ENCODE measurements around the gene MSI2. TPM values are rescaled to one million over a fixed set of nuclear protein-coding genes. Genes with fewer than 3 reads are reported as not detected.

MSI2 gene
- total and polyA plus RNA-seq, 8 donors, result 35.0 to 49.5 (median 47.5) TPM

DNA sequence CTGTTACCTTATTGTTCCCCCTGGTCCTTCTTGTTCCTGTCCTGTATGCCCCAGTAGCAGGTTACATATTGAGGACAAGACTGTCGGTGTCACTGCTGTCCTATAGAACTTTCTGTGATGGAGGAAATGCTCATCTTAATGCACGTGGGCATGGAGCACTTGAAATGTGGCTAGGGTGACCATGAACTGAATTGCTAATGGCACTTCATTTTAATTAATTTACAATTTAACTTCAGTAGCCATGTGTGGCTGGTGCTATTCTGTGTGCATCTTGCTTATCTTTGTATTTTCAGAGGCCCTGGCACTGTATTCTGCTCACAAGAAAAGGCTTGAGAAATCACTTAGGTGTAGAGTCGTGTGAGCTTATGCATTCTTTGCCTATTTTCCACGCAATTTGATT lies 125.2 kb downstream of the MSI2 start:
- ATAC-seq (no peak), DNase-seq (no peak)
- H3K4me1 ChIP-seq, result peaks cover 6 to 10% of the 10 kb centered on the region in 2 donors
- TF ChIP-seq CTCF (IDR thresholded peaks at IDR 0.05), result no peak
- intact Hi-C loops (cut with DNase I), result no loop called here
- H3K36me3 ChIP-seq, result no peaks in the 10 kb centered on the region
- peaks cover 0 to 4% of the 10 kb centered on the region in 2 donors for H3K9me3 ChIP-seq
- H3K27ac ChIP-seq, result no peak overlapping the region
- H3K27me3 ChIP-seq, result no peaks in the 10 kb centered on the region
- no peak overlapping the region for H3K4me3 ChIP-seq

- TF ChIP-seq CTCF (IDR thresholded peaks at IDR 0.05), result no peak
- H3K36me3 ChIP-seq, result no peaks in the 10 kb centered on the region
- peaks cover 0 to 20% of the 10 kb centered on the region in 2 donors for H3K9me3 ChIP-seq
- intact Hi-C loops (cut with DNase I), result no loop called here
- ATAC-seq, result no peak
- DNase-seq, result no peak
- H3K4me1 ChIP-seq, result peaks cover 5 to 6% of the 10 kb centered on the region in 2 donors
- H3K27ac ChIP-seq, result no peak overlapping the region
- H3K27me3 ChIP-seq, result no peaks in the 10 kb centered on the region
- no peak overlapping the region for H3K4me3 ChIP-seq
Observed at GRCh38 chr17:57384219-57384618, 127.9 kb downstream of the MSI2 start.

DNA sequence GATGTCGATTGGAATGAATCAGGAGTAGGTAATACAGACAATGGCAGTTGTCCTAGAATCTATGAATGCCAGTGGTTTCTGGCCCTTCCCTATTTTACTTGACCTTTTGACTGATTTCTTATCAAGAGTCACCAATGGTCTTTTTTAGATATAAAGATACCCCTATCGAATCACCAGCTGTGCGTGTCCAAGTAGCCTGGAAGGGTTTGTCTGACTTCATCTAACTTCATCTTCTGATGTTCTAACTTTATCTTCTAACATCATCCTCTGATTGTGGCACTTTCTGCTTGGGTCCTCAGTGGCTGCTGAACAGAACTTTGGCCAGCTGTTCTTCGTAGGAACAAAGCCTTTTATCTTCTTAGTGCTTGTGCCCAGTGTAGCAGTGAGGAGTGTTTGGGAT lies 129.7 kb downstream of the MSI2 start:
- Histone ChIP-seq H3K9me3 (peaks cover 0 to 20% of the 10 kb centered on the region in 2 donors), H3K36me3 (no peaks in the 10 kb centered on the region), H3K27ac (no peak overlapping the region), H3K4me1 (no peaks in the 10 kb centered on the region), H3K4me3 (no peak overlapping the region), H3K27me3 (no peaks in the 10 kb centered on the region)
- DNase-seq, result no peak
- no peak for TF ChIP-seq CTCF (IDR thresholded peaks at IDR 0.05)
- intact Hi-C loops (cut with DNase I), result no loop called here
- ATAC-seq, result no peak

GRCh38 chr17:57387575-57387974 lies 131.3 kb downstream of the MSI2 start:
- Histone ChIP-seq H3K27me3 (no peaks in the 10 kb centered on the region), H3K4me1 (no peaks in the 10 kb centered on the region), H3K36me3 (no peaks in the 10 kb centered on the region), H3K27ac (no peak overlapping the region), H3K4me3 (no peak overlapping the region), H3K9me3 (peaks cover 0 to 20% of the 10 kb centered on the region in 2 donors)
- intact Hi-C loops (cut with DNase I), result no loop called here
- no peak for ATAC-seq
- no peak for DNase-seq
- no peak for TF ChIP-seq CTCF (IDR thresholded peaks at IDR 0.05)

GRCh38 chr17:57388131-57388725 lies 131.9 kb downstream of the MSI2 start:
- ATAC-seq (no peak), DNase-seq (no peak)
- H3K9me3 ChIP-seq, result peaks cover 0 to 20% of the 10 kb centered on the region in 2 donors

More at GRCh38 chr17:57388131-57388725, 131.9 kb downstream of the MSI2 start:
- no peaks in the 10 kb centered on the region for H3K4me1 ChIP-seq
- no peak for TF ChIP-seq CTCF (IDR thresholded peaks at IDR 0.05)
- no peaks in the 10 kb centered on the region for H3K36me3 ChIP-seq
- intact Hi-C loops (cut with DNase I), result no loop called here
- no peaks in the 10 kb centered on the region for H3K27me3 ChIP-seq
- no peak overlapping the region for H3K4me3 ChIP-seq
- no peak overlapping the region for H3K27ac ChIP-seq

Measured in left lung (tissue), 10 donors.